Activated CD4-positive, CD25-positive, alpha-beta regulatory T cell treated with anti-CD3 and anti-CD28 coated beads, Interleukin-2, amount 50 U/mL, for 72 hours (primary cell): ENCODE results near the gene ARL11.

ENCODE experiments used
- DNase-seq: peaks from one replicate; pipeline ENCODE4 v3.0.0; 2021

Gene ARL11

DNA sequence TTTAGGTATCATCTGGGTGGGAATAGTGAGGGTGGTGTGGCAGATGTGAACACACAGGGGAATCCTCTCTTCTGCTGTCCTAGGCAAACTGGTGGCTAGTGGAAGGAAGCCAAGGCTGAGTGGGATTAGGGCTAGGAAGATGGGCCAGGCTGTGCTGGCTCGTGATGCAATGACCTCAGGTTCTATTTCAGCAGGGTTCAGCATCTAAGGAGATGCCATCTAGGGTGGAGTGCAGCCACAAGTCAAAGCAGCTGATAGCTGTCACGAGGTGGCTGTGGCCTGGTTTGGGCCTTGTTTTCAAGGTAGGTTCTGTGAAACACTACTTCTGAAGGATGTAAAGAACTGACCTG, 21.6 kb downstream of the ARL11 start:
- no peak for DNase-seq

DNA sequence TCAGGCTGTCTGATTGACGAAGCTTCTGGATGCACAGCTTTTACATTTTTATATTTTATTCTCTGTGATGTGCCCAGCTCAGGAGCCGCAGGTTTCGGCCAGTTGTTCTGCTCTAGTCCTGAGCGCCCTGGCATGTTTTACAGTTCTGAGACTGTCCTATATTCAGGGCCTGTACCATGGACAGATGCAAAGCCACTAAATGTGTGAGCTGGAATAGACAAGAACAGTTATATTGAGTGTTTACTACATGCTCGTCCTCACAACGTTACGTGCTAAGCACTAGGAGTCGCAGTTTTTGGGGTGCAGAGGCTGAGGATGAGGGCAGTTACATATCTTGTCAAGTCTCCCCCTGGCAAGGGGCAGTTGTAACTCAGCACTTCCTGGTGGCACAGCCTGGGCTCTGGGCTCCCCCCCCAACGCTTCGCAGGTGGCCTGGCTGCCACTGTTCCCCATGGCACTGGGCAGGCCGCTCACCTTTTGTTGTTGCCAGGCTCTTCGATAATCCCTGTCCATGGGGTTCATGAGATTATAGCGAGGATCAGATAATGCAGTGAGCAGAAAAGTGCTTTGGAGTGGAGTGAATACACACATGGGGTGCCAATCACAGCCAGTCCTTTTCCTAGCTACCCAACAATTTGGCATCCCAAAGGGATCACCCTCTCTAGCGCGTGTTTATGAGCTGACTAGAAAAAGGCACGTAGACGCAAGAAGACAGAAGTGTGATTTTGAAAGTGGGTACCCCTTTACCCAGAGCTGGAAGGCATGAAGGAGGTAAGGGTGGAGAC, 23.5 kb downstream of the ARL11 start:
- no peak for DNase-seq

DNA sequence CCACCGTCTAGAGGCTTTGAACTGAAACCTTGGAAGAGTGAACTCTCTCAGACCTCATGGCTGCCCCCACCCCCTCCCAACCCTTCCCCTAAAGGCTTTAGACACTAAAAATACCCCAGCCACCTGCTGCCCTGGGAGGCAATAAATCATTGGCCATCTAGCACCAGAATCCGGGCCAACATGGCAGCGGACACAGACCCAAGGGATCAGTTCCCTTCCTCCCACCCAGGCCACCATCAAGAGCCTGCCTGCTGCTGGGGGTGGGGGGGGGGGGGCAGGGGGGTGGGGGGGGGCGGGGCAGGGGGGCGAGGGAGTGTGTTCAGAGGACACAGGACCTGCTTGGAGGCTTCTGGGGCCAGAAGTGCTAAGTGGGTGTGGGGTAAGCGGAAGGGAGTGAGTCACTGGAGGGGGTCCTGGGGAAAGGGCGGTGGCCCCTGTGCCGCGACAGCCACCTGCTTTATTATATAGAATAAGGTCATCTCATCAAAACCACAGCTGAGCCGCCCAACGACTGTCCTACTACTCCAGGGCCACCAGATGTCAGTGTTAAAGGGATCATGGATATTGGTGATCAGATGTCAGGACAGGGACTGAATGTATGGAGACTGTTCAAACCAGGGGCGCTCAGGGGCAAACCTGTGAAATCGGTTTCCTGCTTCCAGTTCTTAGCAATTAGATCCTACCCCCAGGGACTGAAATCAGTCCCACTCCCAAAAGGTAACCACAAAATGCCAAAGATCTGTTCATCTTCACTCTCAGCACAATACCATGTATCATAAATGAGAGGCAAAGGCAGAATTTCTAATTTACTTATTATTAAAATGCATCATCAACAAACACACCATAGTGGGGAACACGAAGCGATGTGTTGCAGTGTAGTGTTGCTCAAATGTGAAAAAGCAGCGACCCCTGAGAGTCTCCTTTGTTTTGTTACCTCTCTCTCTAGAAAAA, 24.3 kb downstream of the ARL11 start:
- no peak for DNase-seq

DNA sequence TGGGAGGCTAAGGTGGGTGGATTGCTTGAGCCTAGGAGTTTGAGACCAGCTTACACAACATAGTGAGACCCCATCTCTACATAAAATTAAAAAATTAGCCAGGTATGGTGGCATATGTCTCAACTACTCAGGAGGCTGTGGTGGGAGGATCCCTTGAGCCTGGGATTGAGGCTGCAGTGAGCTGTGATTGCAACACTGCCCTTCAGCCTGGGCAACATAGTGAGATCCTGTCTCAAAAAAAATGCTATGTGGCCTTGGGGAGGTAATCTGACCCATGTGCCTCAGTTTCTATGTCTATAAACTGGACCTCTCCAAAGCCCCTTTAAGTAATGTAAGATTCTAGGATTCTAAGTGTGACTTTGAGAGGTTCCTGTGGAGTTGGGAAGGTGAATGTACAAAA, 25.2 kb downstream of the ARL11 start:
- DNase-seq: no peak

DNA sequence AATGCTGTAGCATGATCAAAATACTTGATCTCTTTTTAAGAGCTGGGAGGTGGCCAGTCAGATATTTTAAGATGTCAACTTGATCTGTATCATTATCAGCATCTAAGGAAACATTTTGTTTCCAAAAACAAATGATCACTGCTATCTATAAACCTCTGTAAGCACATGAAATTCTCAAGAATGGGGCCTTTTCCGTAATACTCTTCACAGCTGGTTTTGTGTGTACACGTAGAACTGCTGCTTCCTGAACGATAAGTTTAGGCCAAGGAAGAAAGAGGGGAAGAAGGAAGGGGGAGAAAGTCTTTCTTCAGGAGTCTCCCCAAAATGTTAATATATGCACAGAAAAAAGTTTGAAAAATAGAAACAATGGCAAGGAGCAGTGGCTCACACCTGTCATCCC, 25.7 kb downstream of the ARL11 start:
- DNase-seq: no peak

DNA sequence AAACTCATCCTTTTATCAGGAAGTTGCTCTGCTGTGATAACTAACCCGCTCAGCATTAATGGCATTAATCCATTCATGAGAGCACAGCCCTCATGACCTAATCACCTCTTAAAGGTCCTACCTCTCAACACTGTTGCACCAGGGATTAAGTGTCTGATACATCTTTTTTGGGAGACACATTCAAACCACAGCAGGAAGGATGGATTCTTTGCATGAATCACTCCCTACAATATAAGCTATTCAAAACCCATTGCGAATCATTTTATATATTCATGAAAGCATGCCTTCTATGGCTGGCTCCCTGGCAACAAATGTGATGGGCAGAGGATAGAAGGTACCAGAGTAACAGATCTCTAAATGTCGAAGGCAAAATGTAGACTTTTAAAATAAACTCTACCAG, 27.6 kb downstream of the ARL11 start:
- no peak for DNase-seq

DNA sequence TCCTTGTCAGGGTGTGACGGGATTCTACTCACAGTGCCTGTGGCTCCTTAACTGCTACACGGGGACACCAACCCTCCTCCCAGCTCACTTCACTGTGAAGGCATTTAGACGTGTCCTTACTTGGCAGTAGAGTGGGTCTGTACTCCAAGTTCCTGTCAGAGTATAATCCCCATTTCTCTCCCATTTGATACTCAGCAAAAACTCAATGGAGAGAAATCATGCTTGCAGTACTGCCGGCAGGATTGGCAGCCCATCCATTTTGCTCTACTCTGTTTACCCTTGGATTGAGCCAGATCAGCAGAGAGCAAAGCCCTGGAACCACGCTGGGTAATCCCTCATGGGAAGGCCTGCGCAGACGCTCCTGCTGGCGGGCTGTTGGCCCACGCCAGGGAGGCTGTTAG, 28.9 kb downstream of the ARL11 start:
- no peak for DNase-seq

DNA sequence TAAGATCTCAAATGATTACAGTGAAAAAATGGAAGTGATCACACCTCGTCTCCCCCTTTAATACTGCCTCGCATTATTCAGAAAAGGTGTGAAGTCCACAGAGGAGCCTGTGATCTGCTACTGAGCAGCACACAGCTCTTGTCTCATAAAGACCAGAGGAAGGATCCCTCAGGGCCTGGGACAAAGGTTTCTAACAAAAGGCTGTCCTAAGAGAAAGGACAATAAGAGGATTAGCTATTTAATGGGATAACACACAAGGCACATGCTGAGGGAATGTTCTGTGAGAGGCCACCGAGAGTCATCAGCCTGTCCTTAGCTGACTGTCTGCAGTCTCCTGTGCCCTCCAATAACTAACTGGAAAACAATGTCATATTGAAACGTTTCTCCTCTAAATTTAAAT, 36.3 kb downstream of the ARL11 start:
- DNase-seq: no peak

DNA sequence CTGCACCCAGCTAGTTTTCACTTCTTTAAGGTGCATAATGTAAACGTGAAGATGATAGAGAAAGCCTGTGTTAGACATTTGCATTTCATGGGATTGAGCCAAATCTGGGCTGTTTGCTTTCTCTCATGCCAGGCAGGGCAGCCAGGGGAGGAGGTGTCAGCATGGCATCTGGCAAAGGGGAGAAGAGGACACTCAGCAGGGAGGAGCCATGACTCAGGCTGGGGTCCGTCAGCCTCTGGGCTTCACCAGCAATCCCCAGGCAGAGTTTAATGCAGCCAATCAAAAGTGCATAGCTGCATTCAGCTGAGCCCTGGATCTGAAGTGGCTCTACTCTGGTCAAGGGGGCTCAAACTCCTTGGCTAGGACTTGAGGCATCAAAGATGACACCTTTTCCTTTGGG, 39.5 kb downstream of the ARL11 start:
- no peak for DNase-seq

DNA sequence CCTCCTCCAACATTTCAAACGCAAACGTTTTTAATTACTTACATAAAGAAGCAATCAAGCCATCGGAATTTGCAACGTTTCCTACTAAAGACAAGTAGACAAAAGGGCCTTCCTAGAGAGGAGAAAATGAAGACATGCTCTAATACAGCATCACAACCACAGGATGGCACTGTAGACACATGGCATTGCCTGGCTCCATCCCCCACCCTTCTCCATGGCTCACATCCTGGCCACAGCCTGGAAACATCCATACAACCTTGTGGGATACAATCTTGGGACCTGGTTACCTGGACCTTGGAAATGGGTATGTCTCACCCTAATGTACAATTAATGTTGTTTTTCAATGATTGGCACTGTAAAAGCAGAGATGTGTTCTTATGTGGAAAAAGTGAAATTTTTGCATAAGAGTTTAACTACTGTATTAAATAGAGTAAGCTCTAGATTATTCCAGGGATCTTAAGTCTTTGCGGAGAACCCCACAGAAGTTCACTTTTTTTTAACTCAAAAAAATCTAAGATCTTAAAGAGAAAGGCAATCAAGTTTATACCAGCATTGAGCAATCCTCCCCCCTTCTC, 41.5 kb downstream of the ARL11 start:
- DNase-seq: no peak

DNA sequence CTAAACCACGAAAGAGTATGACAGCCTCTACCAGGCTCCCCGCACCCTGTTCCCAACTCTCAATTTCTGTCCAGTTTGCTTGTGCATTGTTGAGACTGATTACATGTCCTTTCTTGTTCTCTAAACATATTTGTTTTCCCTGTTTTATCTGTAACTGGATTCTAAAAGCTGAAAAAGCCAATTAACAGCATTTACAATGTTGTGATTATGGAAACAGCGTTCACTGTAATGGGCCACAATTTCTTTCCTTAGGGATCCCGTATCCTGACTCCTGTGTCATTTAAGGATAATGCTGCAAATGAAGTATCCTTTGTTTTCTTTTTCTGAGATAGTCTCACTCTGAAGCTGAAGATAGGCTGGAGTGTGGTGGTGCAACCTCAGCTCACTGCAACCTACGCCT, 42.5 kb downstream of the ARL11 start:
- DNase-seq: no peak

DNA sequence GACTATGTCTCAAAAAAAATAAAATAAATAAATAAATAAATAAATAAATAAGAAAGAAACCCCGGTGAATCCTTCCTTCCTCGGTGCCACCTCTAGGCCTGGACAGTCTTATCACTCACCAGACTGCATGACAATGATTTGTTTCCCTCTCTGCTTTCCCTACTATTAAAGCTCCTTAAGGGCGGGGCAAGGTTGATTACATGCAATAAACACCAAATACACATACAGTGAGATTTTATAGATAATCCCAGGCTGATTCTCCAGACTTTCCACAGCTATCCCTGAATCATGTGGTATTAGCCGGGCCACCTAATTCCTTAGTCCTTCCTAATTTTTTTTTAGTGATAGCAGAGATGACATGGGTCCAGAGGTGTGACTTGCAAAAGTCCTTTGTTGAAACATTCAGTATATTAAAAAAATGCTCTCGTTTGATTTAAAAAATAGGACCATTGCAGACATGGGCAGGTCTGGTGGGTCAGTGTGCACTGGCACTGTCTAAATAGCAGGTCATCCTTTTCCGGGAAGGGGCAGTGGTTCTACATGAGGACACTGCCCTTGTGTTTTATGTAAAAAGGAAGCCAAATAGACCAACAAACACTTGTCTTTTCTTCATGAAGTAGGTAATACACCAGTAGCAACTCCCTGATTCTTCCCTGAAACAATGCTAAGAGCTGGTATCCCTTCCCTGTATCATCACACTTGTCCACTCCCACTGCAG, 48.4 kb downstream of the ARL11 start:
- no peak for DNase-seq

DNA sequence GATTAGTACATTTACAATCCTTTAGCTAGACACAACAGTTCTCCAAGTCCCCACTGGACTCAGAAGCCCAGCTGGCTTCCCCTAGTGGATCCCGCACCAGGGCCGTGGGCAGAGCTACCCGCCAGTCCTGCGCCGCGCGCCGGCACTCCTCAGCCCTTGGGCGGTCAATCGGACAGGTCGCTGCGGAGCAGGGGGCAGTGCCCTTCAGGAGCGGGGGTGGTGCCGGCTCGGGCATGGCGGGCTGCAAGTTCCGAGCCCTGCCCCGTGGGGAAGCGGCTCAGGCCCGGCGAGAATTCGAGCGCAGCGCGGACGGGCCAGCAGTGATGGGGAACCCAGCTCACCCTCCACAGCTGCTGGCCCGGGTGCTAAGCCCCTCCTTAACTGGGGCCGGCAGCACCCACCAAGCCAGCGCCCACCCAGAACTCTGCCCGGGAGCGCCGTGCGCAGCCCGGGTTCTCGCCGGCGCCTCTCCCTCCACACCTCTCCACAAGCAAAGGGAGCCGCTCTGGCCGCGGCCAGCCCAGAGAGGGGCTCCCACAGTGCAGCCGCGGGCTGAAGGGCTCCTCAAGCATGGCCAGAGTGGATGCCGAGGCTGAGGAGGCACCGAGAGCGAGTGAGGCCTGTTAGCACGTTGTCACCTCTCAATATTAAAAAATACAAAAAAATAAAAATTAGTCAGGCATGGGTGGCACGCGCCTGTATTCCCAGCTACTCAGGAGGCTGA, 50.0 kb downstream of the ARL11 start:
- no peak for DNase-seq

DNA sequence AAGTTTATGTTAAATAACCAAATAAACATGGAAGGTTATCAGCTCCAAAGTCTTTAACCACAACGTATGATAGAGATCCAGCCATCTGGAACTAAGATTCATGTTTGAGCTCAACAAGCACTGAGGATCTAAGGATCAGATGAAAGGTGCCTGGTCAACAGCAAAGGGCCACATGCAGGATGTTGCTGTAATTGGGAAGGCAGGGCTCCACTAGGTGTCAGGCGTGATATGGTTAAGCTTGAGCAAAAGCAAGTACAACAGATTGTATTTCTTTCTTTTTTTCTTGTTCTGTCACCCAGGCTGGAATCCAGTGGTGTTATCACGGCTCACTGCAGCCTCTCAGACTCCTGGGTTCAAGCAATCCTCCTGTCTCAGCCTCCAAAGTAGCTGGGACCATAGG, 50.9 kb downstream of the ARL11 start:
- DNase-seq: no peak

DNA sequence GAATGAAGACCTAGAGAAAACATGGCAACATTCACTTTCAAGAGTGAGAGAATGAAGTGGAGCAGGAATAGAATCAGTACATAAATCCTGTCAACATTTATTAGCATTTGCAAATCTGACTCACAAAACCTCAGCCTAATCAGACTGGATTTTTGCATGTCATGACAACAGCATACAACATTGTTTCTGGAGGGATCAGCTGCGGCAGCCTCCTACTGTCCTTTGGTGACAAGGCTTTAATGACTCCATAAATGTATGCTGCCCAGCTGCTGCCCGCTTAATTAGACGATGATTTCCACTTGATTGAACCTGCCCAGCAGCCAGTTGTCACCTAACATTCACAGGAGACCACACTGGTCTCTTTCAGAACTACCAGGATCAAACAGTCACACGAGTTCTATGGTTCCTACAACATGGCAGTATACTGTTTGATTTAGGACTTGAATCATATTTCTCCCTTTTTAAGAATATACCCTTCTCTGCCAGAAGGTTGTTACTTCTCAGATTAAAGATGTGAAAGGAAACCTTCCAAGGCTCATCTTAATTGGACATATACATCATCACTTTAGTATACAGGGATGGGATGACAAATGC, 53.6 kb downstream of the ARL11 start:
- no peak for DNase-seq
